HL-60 (cell line): ENCODE results near the gene MAP3K1.

Source experiments
- DNase-seq, 2 experiments: peaks; one replicate each; pipeline ENCODE4 v3.0.0-alpha.2; 2010 to 2020; ENCODE audit warnings: low read depth in 1 of 2, low spot score in 1 of 2
- H3K27ac ChIP-seq: fragments of 250-450 bp; sonication (Bioruptor Pico); replicated peaks from 2 replicates; pipeline ENCODE4 v1.5.1; 2020; ENCODE audit warnings: mild to moderate bottlenecking, moderate library complexity
- H3K27me3 ChIP-seq: fragments of 250-450 bp; sonication (Bioruptor Pico); 2 replicates; pipeline ENCODE4 v1.5.1; 2021; ENCODE audit warnings: mild to moderate bottlenecking, moderate library complexity; ENCODE audit not compliant: insufficient read depth, poor library complexity, severe bottlenecking
- H3K4me3 ChIP-seq: replicated peaks from 2 replicates; pipeline ENCODE4 v1.5.1; 2011; ENCODE audit warnings: mild to moderate bottlenecking, control low read depth, low read length; ENCODE audit not compliant: insufficient read depth
- CTCF ChIP-seq: IDR thresholded peaks from one replicate; pipeline ENCODE4 v1.5.1; 2011; ENCODE audit warnings: low read length, control low read depth, inconsistent platforms; ENCODE audit not compliant: insufficient read depth
- GABPA ChIP-seq: IDR thresholded peaks from 2 replicates; pipeline ENCODE4 v1.6.1; 2012; ENCODE audit warnings: low read depth
- POLR2AphosphoS5 ChIP-seq: IDR thresholded peaks from 2 replicates; pipeline ENCODE4 v1.6.1; 2012; ENCODE audit warnings: low read depth
- SPI1 ChIP-seq: IDR thresholded peaks from 2 replicates; pipeline ENCODE4 v1.6.1; 2012; ENCODE audit warnings: low read depth, mild to moderate bottlenecking, borderline replicate concordance
- TF ChIP-seq, protein P1 (sequence below): IDR thresholded peaks from 2 replicates; pipeline ENCODE4 v1.6.1; 2012; ENCODE audit warnings: low read depth; ENCODE audit not compliant: insufficient replicate concordance

Gene MAP3K1

GRCh38 chr5:56941981-56942380 is 126.6 kb downstream of the MAP3K1 start:
- Histone ChIP-seq H3K27me3 (no peaks in the 10 kb centered on the region), H3K27ac (no peak overlapping the region)
- DNase-seq: no peak

More at GRCh38 chr5:56941981-56942380, 126.6 kb downstream of the MAP3K1 start:
- no peak overlapping the region for H3K4me3 ChIP-seq
- no peak for TF ChIP-seq SPI1
- TF ChIP-seq, protein P1, sequence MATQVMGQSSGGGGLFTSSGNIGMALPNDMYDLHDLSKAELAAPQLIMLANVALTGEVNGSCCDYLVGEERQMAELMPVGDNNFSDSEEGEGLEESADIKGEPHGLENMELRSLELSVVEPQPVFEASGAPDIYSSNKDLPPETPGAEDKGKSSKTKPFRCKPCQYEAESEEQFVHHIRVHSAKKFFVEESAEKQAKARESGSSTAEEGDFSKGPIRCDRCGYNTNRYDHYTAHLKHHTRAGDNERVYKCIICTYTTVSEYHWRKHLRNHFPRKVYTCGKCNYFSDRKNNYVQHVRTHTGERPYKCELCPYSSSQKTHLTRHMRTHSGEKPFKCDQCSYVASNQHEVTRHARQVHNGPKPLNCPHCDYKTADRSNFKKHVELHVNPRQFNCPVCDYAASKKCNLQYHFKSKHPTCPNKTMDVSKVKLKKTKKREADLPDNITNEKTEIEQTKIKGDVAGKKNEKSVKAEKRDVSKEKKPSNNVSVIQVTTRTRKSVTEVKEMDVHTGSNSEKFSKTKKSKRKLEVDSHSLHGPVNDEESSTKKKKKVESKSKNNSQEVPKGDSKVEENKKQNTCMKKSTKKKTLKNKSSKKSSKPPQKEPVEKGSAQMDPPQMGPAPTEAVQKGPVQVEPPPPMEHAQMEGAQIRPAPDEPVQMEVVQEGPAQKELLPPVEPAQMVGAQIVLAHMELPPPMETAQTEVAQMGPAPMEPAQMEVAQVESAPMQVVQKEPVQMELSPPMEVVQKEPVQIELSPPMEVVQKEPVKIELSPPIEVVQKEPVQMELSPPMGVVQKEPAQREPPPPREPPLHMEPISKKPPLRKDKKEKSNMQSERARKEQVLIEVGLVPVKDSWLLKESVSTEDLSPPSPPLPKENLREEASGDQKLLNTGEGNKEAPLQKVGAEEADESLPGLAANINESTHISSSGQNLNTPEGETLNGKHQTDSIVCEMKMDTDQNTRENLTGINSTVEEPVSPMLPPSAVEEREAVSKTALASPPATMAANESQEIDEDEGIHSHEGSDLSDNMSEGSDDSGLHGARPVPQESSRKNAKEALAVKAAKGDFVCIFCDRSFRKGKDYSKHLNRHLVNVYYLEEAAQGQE: no peak
- TF ChIP-seq POLR2AphosphoS5: no peak
- no peak for TF ChIP-seq CTCF
- no peak for TF ChIP-seq GABPA
